ES-I3 (cell line): Measurements from ENCODE around the gene SPINK14.

Source experiments
- H3K36me3 ChIP-seq: 2 replicates; pipeline ENCODE4 v1.6.1; 2013; ENCODE audit warnings: mild to moderate bottlenecking, low read length, control low read depth, moderate library complexity; ENCODE audit not compliant: insufficient read depth
- H3K4me1 ChIP-seq: 2 replicates; pipeline ENCODE4 v1.6.1; 2013; ENCODE audit warnings: mild to moderate bottlenecking, control low read depth, low read length; ENCODE audit not compliant: insufficient read depth
- H3K9ac ChIP-seq: 2 replicates; pipeline ENCODE4 v1.6.1; 2013; ENCODE audit warnings: low read depth, mild to moderate bottlenecking, low read length, moderate library complexity
- H3K9me3 ChIP-seq: 2 replicates; pipeline ENCODE4 v1.6.1; 2013; ENCODE audit warnings: mild to moderate bottlenecking, low read length, moderate library complexity; ENCODE audit not compliant: control insufficient read depth, insufficient read depth

The SPINK14 gene

GRCh38 chr5:148168246-148168645, at the start of gene SPINK14:
TSS of gene SPINK14 (plus strand) at chr5:148168546. CDS start at chr5:148169733, 1,187 bp downstream.
- Histone ChIP-seq H3K9ac (no peak within 1 kb of the TSS), H3K4me1 (no peaks in the 10 kb centered on the region), H3K36me3 (no peaks in the 10 kb centered on the region), H3K9me3 (no peaks in the 10 kb centered on the region)

GRCh38 chr5:148120317-148120716, 48.0 kb upstream of the SPINK14 start:
- H3K4me1 ChIP-seq, result no peaks in the 10 kb centered on the region
- H3K9me3 ChIP-seq, result no peaks in the 10 kb centered on the region
- H3K36me3 ChIP-seq, result peaks cover 2% of the 10 kb centered on the region
- H3K9ac ChIP-seq, result no peak overlapping the region

GRCh38 chr5:148125641-148126040, 42.7 kb upstream of the SPINK14 start:
- Histone ChIP-seq H3K4me1 (no peaks in the 10 kb centered on the region), H3K36me3 (no peaks in the 10 kb centered on the region; the same call in none of the 2 replicates), H3K9me3 (no peaks in the 10 kb centered on the region), H3K9ac (no peak overlapping the region)

- no peaks in the 10 kb centered on the region for H3K9me3 ChIP-seq
- no peaks in the 10 kb centered on the region for H3K4me1 ChIP-seq
- no peaks in the 10 kb centered on the region for H3K36me3 ChIP-seq
- no peak overlapping the region for H3K9ac ChIP-seq
Observed at GRCh38 chr5:148135091-148136048, 33.0 kb upstream of the SPINK14 start.

- H3K4me1 ChIP-seq, result no peaks in the 10 kb centered on the region
- H3K9me3 ChIP-seq, result no peaks in the 10 kb centered on the region
- no peaks in the 10 kb centered on the region for H3K36me3 ChIP-seq
- no peak overlapping the region for H3K9ac ChIP-seq
Observed at GRCh38 chr5:148140846-148141245, 27.5 kb upstream of the SPINK14 start.

- Histone ChIP-seq H3K9ac (no peak overlapping the region), H3K9me3 (no peaks in the 10 kb centered on the region), H3K36me3 (no peaks in the 10 kb centered on the region), H3K4me1 (no peaks in the 10 kb centered on the region)
Observed at GRCh38 chr5:148141645-148142044, 26.7 kb upstream of the SPINK14 start.

GRCh38 chr5:148145916-148146315, 22.4 kb upstream of the SPINK14 start:
- Histone ChIP-seq H3K9me3 (no peaks in the 10 kb centered on the region), H3K9ac (no peak overlapping the region), H3K4me1 (no peaks in the 10 kb centered on the region), H3K36me3 (no peaks in the 10 kb centered on the region)

GRCh38 chr5:148146487-148146886, 21.9 kb upstream of the SPINK14 start:
- no peaks in the 10 kb centered on the region for H3K36me3 ChIP-seq

GRCh38 chr5:148147415-148147814, 20.9 kb upstream of the SPINK14 start:
- Histone ChIP-seq H3K9me3 (no peaks in the 10 kb centered on the region), H3K9ac (no peak overlapping the region), H3K4me1 (no peaks in the 10 kb centered on the region), H3K36me3 (no peaks in the 10 kb centered on the region)

More at GRCh38 chr5:148146487-148146886, 21.9 kb upstream of the SPINK14 start:
- Histone ChIP-seq H3K9ac (no peak overlapping the region), H3K4me1 (no peaks in the 10 kb centered on the region), H3K9me3 (no peaks in the 10 kb centered on the region)

GRCh38 chr5:148151872-148152271, 16.5 kb upstream of the SPINK14 start:
- Histone ChIP-seq H3K9ac (no peak overlapping the region), H3K4me1 (no peaks in the 10 kb centered on the region), H3K9me3 (no peaks in the 10 kb centered on the region), H3K36me3 (no peaks in the 10 kb centered on the region)

- Histone ChIP-seq H3K36me3 (no peaks in the 10 kb centered on the region), H3K9ac (no peak overlapping the region), H3K4me1 (no peaks in the 10 kb centered on the region), H3K9me3 (no peaks in the 10 kb centered on the region)
Observed at GRCh38 chr5:148152781-148153180, 15.6 kb upstream of the SPINK14 start.

GRCh38 chr5:148156609-148157008, 11.7 kb upstream of the SPINK14 start:
- H3K9me3 ChIP-seq, result no peaks in the 10 kb centered on the region
- H3K9ac ChIP-seq, result no peak overlapping the region
- no peaks in the 10 kb centered on the region for H3K4me1 ChIP-seq
- no peaks in the 10 kb centered on the region for H3K36me3 ChIP-seq

- Histone ChIP-seq H3K9me3 (no peaks in the 10 kb centered on the region), H3K4me1 (no peaks in the 10 kb centered on the region), H3K9ac (no peak overlapping the region), H3K36me3 (no peaks in the 10 kb centered on the region)
Observed at GRCh38 chr5:148162038-148162437, 6.3 kb upstream of the SPINK14 start.

GRCh38 chr5:148163345-148163744, 5.0 kb upstream of the SPINK14 start:
- Histone ChIP-seq H3K9ac (no peak overlapping the region), H3K9me3 (no peaks in the 10 kb centered on the region)

GRCh38 chr5:148166550-148167283, 1.6 kb upstream of the SPINK14 start:
- Histone ChIP-seq H3K9me3 (no peaks in the 10 kb centered on the region), H3K36me3 (no peaks in the 10 kb centered on the region), H3K9ac (no peak overlapping the region), H3K4me1 (no peaks in the 10 kb centered on the region)

More at GRCh38 chr5:148163345-148163744, 5.0 kb upstream of the SPINK14 start:
- Histone ChIP-seq H3K36me3 (no peaks in the 10 kb centered on the region), H3K4me1 (no peaks in the 10 kb centered on the region)
